Body of pancreas (tissue), 4 donors: ENCODE results near the gene LRRC7. TPM values are rescaled to one million over a fixed set of nuclear protein-coding genes. Genes with fewer than 3 reads are reported as not detected.

Source experiments
- ATAC-seq: fragments of 150-250 bp; one replicate; pipeline ENCODE4 v1.9.1; 2016
- DNase-seq, 4 donors: peaks; one replicate each; pipeline ENCODE4 v3.0.0-alpha.2; 2019
- H3K27ac ChIP-seq, 4 donors: fragments of 200-600 bp; sonication (generic); 1 replicate in 3 of 4; 2 replicates in 1 of 4; pipeline versions ENCODE4 v1.5.1 to v1.6.1; 2016 to 2019; ENCODE audit warnings: mild to moderate bottlenecking in 1 of 4, mixed read lengths in 1 of 4, moderate library complexity in 1 of 4
- H3K27me3 ChIP-seq, 2 donors: fragments of 200-600 bp; sonication (generic); one replicate each; pipeline ENCODE4 v1.6.0; 2016; ENCODE audit warnings: mild to moderate bottlenecking in 1 of 2
- H3K36me3 ChIP-seq, 2 donors: fragments of 200-600 bp; sonication (generic); replicated peaks in 1 of 2; 2 replicates each; pipeline ENCODE4 v1.5.1; 2016; ENCODE audit warnings: low read depth in 2 of 2; ENCODE audit not compliant: insufficient read depth in 1 of 2
- H3K4me1 ChIP-seq: fragments of 200-600 bp; sonication (generic); one replicate; pipeline ENCODE4 v1.6.0; 2016
- H3K4me3 ChIP-seq, 2 donors: fragments of 200-600 bp; sonication (generic); 1 replicate in 1 of 2; 2 replicates in 1 of 2; pipeline ENCODE4 v1.5.1; 2016 to 2019
- H3K9me3 ChIP-seq, 3 donors: fragments of 200-600 bp; sonication (generic); 1 replicate in 2 of 3; 2 replicates in 1 of 3; pipeline ENCODE4 v1.5.1; 2016
- POLR2A ChIP-seq, 3 donors: fragments of 450-650 bp; IDR thresholded peaks; one replicate each; pipeline ENCODE4 v1.6.1; 2016; ENCODE audit warnings: antibody characterized with exemption in 3 of 3, mild to moderate bottlenecking in 2 of 3
- WGBS, 2 donors: methylation state at CpG; one replicate each; pipeline ENCODE4 v1.1.5; 2017; 5-methylcytosine and 5-hydroxymethylcytosine counted together
- intact Hi-C: fragments of 100-400 bp; cut with DNase I; formaldehyde crosslinking; loops from one replicate; pipeline ENCODE4 v1.15.1; 2023
- total RNA-seq, 2 donors: library from RNA; depleted of rRNA; stranded (reverse); fragments of >200 nt; gene quantifications; one replicate each; pipeline ENCODE4 v1.1.0, GENCODE V29; 2016
- TF ChIP-seq, protein P1 (sequence below), 7 experiments: fragments of 450-650 bp in 4 of 7; fragments of 200-600 bp in 3 of 7; sonication (generic) in 3 of 7; IDR thresholded peaks; one replicate each; pipeline ENCODE4 v1.5.1; 2016 to 2019; ENCODE audit warnings: antibody characterized with exemption in 7 of 7

Gene LRRC7
- total RNA-seq, 2 donors from 2014 or later: 1.3 to 2.6 TPM

DNA sequence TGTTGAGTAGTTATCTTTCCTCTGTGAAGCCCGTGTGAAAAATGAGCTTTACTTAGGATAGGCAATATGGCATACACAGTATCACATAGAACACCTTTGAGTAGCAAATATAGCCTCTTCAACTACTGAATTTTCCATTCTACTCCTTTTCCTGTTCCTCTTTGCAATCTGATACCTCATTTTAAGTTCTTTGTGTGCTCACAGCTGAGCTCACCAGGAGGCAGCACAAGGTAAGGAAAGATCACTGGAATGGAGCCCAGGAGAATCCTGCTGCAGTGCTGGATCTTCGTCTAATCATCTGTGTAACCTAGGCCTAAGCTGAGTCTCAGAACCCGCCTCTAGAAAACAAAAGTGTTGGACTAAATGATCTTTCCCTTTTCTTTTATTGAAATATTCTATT lies 466.7 kb downstream of the LRRC7 start:
- Histone ChIP-seq H3K27ac (no peak overlapping the region), H3K4me1 (no peaks in the 10 kb centered on the region), H3K4me3 (no peak overlapping the region), H3K36me3 (no peaks in the 10 kb centered on the region), H3K9me3 (no peaks in the 10 kb centered on the region), H3K27me3 (no peaks in the 10 kb centered on the region)
- 52 to 55% methylated on average over 3 of the region's 3 CpGs for WGBS, 2 donors
- no peak for DNase-seq
- TF ChIP-seq POLR2A (IDR thresholded peaks at IDR 0.05): no peak
- TF ChIP-seq, protein P1, sequence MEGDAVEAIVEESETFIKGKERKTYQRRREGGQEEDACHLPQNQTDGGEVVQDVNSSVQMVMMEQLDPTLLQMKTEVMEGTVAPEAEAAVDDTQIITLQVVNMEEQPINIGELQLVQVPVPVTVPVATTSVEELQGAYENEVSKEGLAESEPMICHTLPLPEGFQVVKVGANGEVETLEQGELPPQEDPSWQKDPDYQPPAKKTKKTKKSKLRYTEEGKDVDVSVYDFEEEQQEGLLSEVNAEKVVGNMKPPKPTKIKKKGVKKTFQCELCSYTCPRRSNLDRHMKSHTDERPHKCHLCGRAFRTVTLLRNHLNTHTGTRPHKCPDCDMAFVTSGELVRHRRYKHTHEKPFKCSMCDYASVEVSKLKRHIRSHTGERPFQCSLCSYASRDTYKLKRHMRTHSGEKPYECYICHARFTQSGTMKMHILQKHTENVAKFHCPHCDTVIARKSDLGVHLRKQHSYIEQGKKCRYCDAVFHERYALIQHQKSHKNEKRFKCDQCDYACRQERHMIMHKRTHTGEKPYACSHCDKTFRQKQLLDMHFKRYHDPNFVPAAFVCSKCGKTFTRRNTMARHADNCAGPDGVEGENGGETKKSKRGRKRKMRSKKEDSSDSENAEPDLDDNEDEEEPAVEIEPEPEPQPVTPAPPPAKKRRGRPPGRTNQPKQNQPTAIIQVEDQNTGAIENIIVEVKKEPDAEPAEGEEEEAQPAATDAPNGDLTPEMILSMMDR (IDR thresholded peaks at IDR 0.05): no peak
- no peak for ATAC-seq
- intact Hi-C loops: no loop called here

DNA sequence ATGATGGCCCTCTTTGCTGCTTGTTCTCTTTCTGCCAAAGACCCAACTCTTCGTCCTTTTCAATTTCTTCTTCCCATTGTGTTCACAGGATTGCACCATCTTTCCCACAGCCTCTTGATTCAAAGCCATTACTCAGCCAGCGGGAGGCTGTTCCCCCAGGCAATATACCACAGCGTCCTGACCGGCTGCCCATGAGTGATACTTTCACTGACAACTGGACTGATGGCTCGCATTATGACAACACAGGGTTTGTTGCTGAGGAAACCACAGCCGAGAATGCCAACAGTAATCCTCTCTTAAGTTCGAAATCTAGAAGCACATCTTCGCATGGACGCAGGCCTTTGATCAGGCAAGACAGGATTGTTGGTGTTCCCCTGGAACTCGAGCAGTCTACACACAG lies 470.3 kb downstream of the LRRC7 start:
- Histone ChIP-seq H3K4me1 (no peaks in the 10 kb centered on the region), H3K4me3 (no peak overlapping the region), H3K27ac (no peak overlapping the region), H3K36me3 (no peaks in the 10 kb centered on the region), H3K9me3 (no peaks in the 10 kb centered on the region), H3K27me3 (no peaks in the 10 kb centered on the region)
- DNase-seq (no peak), ATAC-seq (no peak)
- 72 to 84% methylated on average over 10 of the region's 10 CpGs for WGBS, 2 donors
- TF ChIP-seq, protein P1 (IDR thresholded peaks at IDR 0.05): no peak
- no peak for TF ChIP-seq POLR2A (IDR thresholded peaks at IDR 0.05)
- intact Hi-C loops: no loop called here

DNA sequence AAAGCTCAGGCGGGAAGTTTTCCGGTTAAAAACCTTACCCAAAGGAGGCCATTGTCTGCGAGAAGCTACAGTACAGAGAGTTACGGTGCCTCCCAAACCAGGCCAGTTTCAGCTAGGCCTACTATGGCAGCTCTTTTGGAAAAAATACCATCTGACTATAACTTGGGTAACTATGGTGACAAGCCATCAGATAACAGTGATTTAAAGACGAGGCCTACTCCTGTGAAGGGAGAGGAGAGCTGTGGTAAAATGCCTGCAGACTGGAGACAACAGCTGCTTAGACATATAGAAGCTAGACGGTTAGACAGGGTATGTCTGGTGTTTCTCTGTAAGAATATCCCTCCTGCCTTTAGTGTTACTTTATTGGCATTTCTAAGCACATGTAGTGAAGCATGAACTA lies 471.8 kb downstream of the LRRC7 start:
- intact Hi-C loops: no loop called here
- no peaks in the 10 kb centered on the region for H3K9me3 ChIP-seq
- no peaks in the 10 kb centered on the region for H3K36me3 ChIP-seq
- H3K27me3 ChIP-seq: no peaks in the 10 kb centered on the region
- no peak overlapping the region for H3K27ac ChIP-seq
- DNase-seq (no peak), ATAC-seq (no peak)
- TF ChIP-seq, protein P1 (IDR thresholded peaks at IDR 0.05): no peak
- TF ChIP-seq POLR2A (IDR thresholded peaks at IDR 0.05): no peak
- no peak overlapping the region for H3K4me3 ChIP-seq
- 77 to 81% methylated on average over 6 of the region's 6 CpGs for WGBS, 2 donors
- no peaks in the 10 kb centered on the region for H3K4me1 ChIP-seq

DNA sequence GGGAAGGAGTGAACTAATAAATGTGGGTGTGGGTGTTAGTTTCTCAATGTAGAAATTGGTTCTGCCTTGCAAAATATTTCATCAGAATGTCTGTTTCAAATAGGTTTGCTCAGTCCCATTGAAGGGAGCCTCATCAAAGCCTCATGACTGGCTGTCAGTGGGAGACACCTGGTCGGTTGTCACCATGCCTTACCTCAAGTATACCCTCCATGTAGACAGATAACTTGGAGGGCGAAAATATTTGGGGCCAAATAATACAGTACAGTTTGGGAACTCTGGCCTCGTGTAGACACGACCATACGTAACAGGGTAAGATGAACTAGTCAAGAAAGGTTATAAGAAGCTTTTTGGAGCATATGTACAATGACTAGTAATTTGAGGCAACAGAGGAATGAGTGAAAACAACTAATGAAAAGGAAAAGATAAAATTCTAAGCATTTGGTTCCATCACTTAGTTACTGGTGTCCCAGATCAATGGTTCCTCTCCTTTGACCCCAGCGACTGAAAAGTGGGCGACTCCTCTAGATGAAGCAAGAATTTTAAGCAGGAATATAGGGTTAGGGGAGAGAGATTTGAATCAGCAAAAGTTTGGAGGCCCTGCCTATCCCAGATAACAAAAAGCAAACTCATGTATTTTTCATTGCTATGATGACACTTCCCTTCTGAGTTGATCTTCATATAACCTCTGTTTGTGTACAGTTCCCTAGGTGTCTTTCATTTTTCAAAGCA lies 473.8 kb downstream of the LRRC7 start:
- TF ChIP-seq POLR2A (IDR thresholded peaks at IDR 0.05): no peak
- TF ChIP-seq, protein P1 (IDR thresholded peaks at IDR 0.05): no peak
- ATAC-seq: no peak
- Histone ChIP-seq H3K4me1 (no peaks in the 10 kb centered on the region), H3K9me3 (no peaks in the 10 kb centered on the region), H3K27me3 (no peaks in the 10 kb centered on the region), H3K27ac (no peak overlapping the region), H3K4me3 (no peak overlapping the region), H3K36me3 (no peaks in the 10 kb centered on the region)
- intact Hi-C loops: no loop called here
- DNase-seq: no peak
- 61 to 63% methylated on average over 7 of the region's 7 CpGs for WGBS, 2 donors
